HCT116 (cell line): ENCODE data around the gene IGSF21. TPM values are rescaled to one million over a fixed set of nuclear protein-coding genes. Genes with fewer than 3 reads are reported as not detected.

Experiments
- ATAC-seq: fragments of 200-7000 bp; cut with Tn5 transposase; 2 replicates; pipeline ENCODE4 v1.9.1; 2020; ENCODE audit warnings: mild to moderate bottlenecking, moderate library complexity
- BruUV-seq: library from RNA; stranded (reverse); fragments of 400-500 nt; replicated peaks from 2 replicates; lab custom pipeline; 2021; lab: Mats Ljungman, UMichigan
- CTCF ChIA-PET: fragments of 300-600 bp; sonication (Branson Sonifier 250); formaldehyde crosslinking; loops from one replicate; lab custom pipeline; 2021; ENCODE audit warnings: antibody characterized with exemption; lab: Charles Lee
- POLR2A ChIA-PET: fragments of 300-600, 350-600 bp; sonication (Branson Sonifier 250); formaldehyde crosslinking; loops from one replicate; lab custom pipeline; 2021; ENCODE audit warnings: antibody characterized with exemption; lab: Charles Lee
- RAD21 ChIA-PET, 2 experiments: fragments of 300-600 bp; sonication (Branson Sonifier 250); formaldehyde crosslinking; loops; one replicate each; lab custom pipeline; 2023; ENCODE audit warnings: low total read pairs in 2 of 2; ENCODE audit not compliant: uncharacterized antibody in 2 of 2, unreplicated experiment in 2 of 2, low non-redundant PET in 1 of 2; lab: Charles Lee
- DNase-seq: peaks from one replicate; pipeline ENCODE4 v3.0.0-alpha.2; 2010; ENCODE audit warnings: low read depth, low spot score
- H2AFZ ChIP-seq: fragments of 200-600 bp; shearing (Covaris generic), sonication (generic); 2 replicates; pipeline ENCODE4 v1.6.1; 2017; ENCODE audit warnings: low read depth, mixed run types, mixed read lengths, antibody characterized with exemption, low read length; ENCODE audit not compliant: poor library complexity, severe bottlenecking
- H3K27ac ChIP-seq: 2 replicates; pipeline ENCODE4 v1.5.1; 2012; ENCODE audit warnings: low read depth, low read length
- H3K27me3 ChIP-seq: fragments of 200-600 bp; sonication (generic); 2 replicates; pipeline ENCODE4 v1.6.1; 2016; ENCODE audit warnings: mixed run types, low read length, mixed read lengths; ENCODE audit not compliant: insufficient read depth
- H3K36me3 ChIP-seq, 2 experiments: fragments of 200-500 bp in 1 of 2; fragments of 200-600 bp in 1 of 2; sonication (Bioruptor generic) in 1 of 2; sonication (generic) in 1 of 2; 2 replicates each; pipeline versions ENCODE4 v1.5.1 to v1.6.1; 2014 to 2016; ENCODE audit warnings: low read length in 2 of 2, inconsistent platforms in 1 of 2, mixed read lengths in 1 of 2, mixed run types in 1 of 2; ENCODE audit not compliant: insufficient read depth in 2 of 2, control insufficient read depth in 1 of 2
- H3K4me1 ChIP-seq, 2 experiments: fragments of 200-600 bp in 1 of 2; sonication (generic) in 1 of 2; 2 replicates each; pipeline versions ENCODE4 v1.5.1 to v1.6.1; 2012 to 2017; ENCODE audit warnings: low read length in 2 of 2, inconsistent platforms in 1 of 2, mild to moderate bottlenecking in 1 of 2, mixed read lengths in 1 of 2, mixed run types in 1 of 2, moderate library complexity in 1 of 2; ENCODE audit not compliant: insufficient read depth in 2 of 2, control insufficient read depth in 1 of 2
- H3K4me2 ChIP-seq: fragments of 200-600 bp; sonication (generic); 2 replicates; pipeline ENCODE4 v1.6.1; 2017; ENCODE audit warnings: mixed run types, low read length, mixed read lengths
- H3K4me3 ChIP-seq, 2 experiments: fragments of 200-600 bp in 1 of 2; sonication (generic) in 1 of 2; replicated peaks in 1 of 2; 2 replicates each; pipeline ENCODE4 v1.5.1; 2011 to 2016; ENCODE audit warnings: low read length in 2 of 2, control low read depth in 1 of 2, low read depth in 1 of 2, mild to moderate bottlenecking in 1 of 2, mixed read lengths in 1 of 2, mixed run types in 1 of 2
- H3K79me2 ChIP-seq: fragments of 200-600 bp; sonication (generic); 2 replicates; pipeline ENCODE4 v1.6.1; 2017; ENCODE audit warnings: mild to moderate bottlenecking, mixed run types, low read length, moderate library complexity, mixed read lengths; ENCODE audit not compliant: insufficient read depth
- H3K9ac ChIP-seq: fragments of 200-600 bp; sonication (generic); 2 replicates; pipeline ENCODE4 v1.6.1; 2016; ENCODE audit warnings: low read length, mixed read lengths
- H3K9me2 ChIP-seq: fragments of 200-600 bp; sonication (generic), shearing (Covaris generic); 2 replicates; pipeline ENCODE4 v1.6.1; 2017; ENCODE audit warnings: mixed run types, mild to moderate bottlenecking, moderate library complexity; ENCODE audit not compliant: insufficient read depth
- H3K9me3 ChIP-seq, 2 experiments: fragments of 200-500 bp in 1 of 2; fragments of 200-600 bp in 1 of 2; sonication (Bioruptor generic) in 1 of 2; sonication (generic) in 1 of 2; 2 replicates each; pipeline ENCODE4 v1.6.1; 2014 to 2017; ENCODE audit warnings: low read length in 2 of 2, mixed read lengths in 2 of 2, inconsistent platforms in 1 of 2, low read depth in 1 of 2, mild to moderate bottlenecking in 1 of 2, mixed run types in 1 of 2, moderate library complexity in 1 of 2; ENCODE audit not compliant: control insufficient read depth in 1 of 2, insufficient read depth in 1 of 2
- H4K20me1 ChIP-seq: fragments of 200-600 bp; sonication (generic), shearing (Covaris generic); 2 replicates; pipeline ENCODE4 v1.6.1; 2017; ENCODE audit warnings: mixed run types, mild to moderate bottlenecking, moderate library complexity; ENCODE audit not compliant: insufficient read depth
- CBX3 ChIP-seq: IDR thresholded peaks from 2 replicates; pipeline ENCODE4 v1.6.1; 2012; ENCODE audit warnings: low read depth
- CTCF ChIP-seq, 3 experiments: fragments of 200-600 bp in 1 of 3; sonication (generic) in 1 of 3; IDR thresholded peaks in 2 of 3; conservative IDR thresholded peaks in 1 of 3; 2 replicates each; pipeline ENCODE4 v1.5.1; 2012 to 2017; ENCODE audit warnings: low read depth in 2 of 3, low read length in 2 of 3, antibody characterized with exemption in 1 of 3, borderline replicate concordance in 1 of 3, control low read depth in 1 of 3, mild to moderate bottlenecking in 1 of 3, mixed read lengths in 1 of 3, mixed run types in 1 of 3, moderate library complexity in 1 of 3; ENCODE audit not compliant: insufficient read depth in 1 of 3
- EGR1 ChIP-seq: IDR thresholded peaks from 2 replicates; pipeline ENCODE4 v1.6.1; 2012; ENCODE audit warnings: low read depth
- ELF1 ChIP-seq: IDR thresholded peaks from 2 replicates; pipeline ENCODE4 v1.6.1; 2012; ENCODE audit warnings: low read depth, borderline replicate concordance
- EZH2 ChIP-seq: fragments of 200-600 bp; sonication (generic); IDR thresholded peaks from 2 replicates; pipeline ENCODE4 v1.6.1; 2017; ENCODE audit warnings: antibody characterized with exemption, mixed run types
- EZH2phosphoT487 ChIP-seq: fragments of 200-600 bp; IDR thresholded peaks from 2 replicates; pipeline ENCODE4 v1.6.1; 2018; ENCODE audit warnings: antibody characterized with exemption, borderline replicate concordance
- FOSL1 ChIP-seq: IDR thresholded peaks from 2 replicates; pipeline ENCODE4 v1.6.1; 2012; ENCODE audit warnings: low read depth
- MAX ChIP-seq: IDR thresholded peaks from 2 replicates; pipeline ENCODE4 v1.6.1; 2012
- POLR2A ChIP-seq: IDR thresholded peaks from 2 replicates; pipeline ENCODE4 v1.7.0; 2011; ENCODE audit warnings: borderline replicate concordance; ENCODE audit not compliant: insufficient read depth, insufficient read length; ENCODE audit errors: extremely low read depth
- POLR2AphosphoS5 ChIP-seq: IDR thresholded peaks from 2 replicates; pipeline ENCODE4 v1.6.1; 2011; ENCODE audit warnings: mild to moderate bottlenecking, low read depth, low read length, moderate library complexity
- RAD21 ChIP-seq: IDR thresholded peaks from 2 replicates; pipeline ENCODE4 v1.6.1; 2012; ENCODE audit warnings: low read depth, mild to moderate bottlenecking
- SIN3A ChIP-seq: IDR thresholded peaks from 2 replicates; pipeline ENCODE4 v1.6.1; 2012; ENCODE audit warnings: low read depth
- SP1 ChIP-seq: IDR thresholded peaks from 2 replicates; pipeline ENCODE4 v1.6.1; 2012; ENCODE audit warnings: low read depth
- YY1 ChIP-seq: IDR thresholded peaks from 2 replicates; pipeline ENCODE4 v1.6.1; 2011; ENCODE audit warnings: low read length, low read depth, moderate library complexity, mild to moderate bottlenecking; ENCODE audit not compliant: insufficient replicate concordance; ENCODE audit errors: extremely low read depth
- ZFX ChIP-seq: fragments of 450-650 bp; IDR thresholded peaks from 2 replicates; pipeline ENCODE4 v1.6.1; 2017
- intact Hi-C: fragments of 100-400 bp; cut with micrococcal nuclease; formaldehyde crosslinking; loops from 2 replicates; pipeline ENCODE4 v1.10.0; 2022
- total RNA-seq: library from RNA; stranded (reverse); gene quantifications from one replicate; pipeline ENCODE4 v1.2.1, GENCODE V29; 2021; ENCODE audit not compliant: unreplicated experiment
- TF ChIP-seq, protein P1 (sequence below): IDR thresholded peaks from 2 replicates; pipeline ENCODE4 v1.6.1; 2012

Gene IGSF21
- total RNA-seq, 1 experiment from 2014 or later, result not detected

GRCh38 chr1:18262726-18263125 lies 155.1 kb downstream of the IGSF21 start:
- CTCF ChIA-PET, result no interaction called here
- no peak overlapping the region for H3K4me2 ChIP-seq
- POLR2A ChIA-PET, result no interaction called here
- no peaks in the 10 kb centered on the region for H3K36me3 ChIP-seq
- intact Hi-C loops, result no loop called here
- H3K9ac ChIP-seq, result no peak overlapping the region
- DNase-seq (no peak), ATAC-seq (no peak)
- BruUV-seq, result no TSS peak
- no peaks in the 10 kb centered on the region for H3K4me1 ChIP-seq
- no peaks in the 10 kb centered on the region for H4K20me1 ChIP-seq
- TF ChIP-seq EZH2phosphoT487 (no peak), MAX (no peak), CBX3 (no peak), SP1 (no peak), EZH2 (no peak), POLR2AphosphoS5 (no peak), ELF1 (no peak), CTCF (IDR thresholded peaks at IDR 0.05 in 2 of 3, conservative IDR thresholded peaks at IDR 0.05 in 1 of 3; ENCODE audit: borderline replicate concordance in 1 of 3, insufficient read depth in 1 of 3, low read depth in 2 of 3, low read length in 2 of 3) (no peak)
- no peak overlapping the region for H2AFZ ChIP-seq
- no peaks in the 10 kb centered on the region for H3K79me2 ChIP-seq
- no peaks in the 10 kb centered on the region for H3K9me3 ChIP-seq
- H3K9me2 ChIP-seq, result no peaks in the 10 kb centered on the region
- no peak overlapping the region for H3K4me3 ChIP-seq
- no peak overlapping the region for H3K27ac ChIP-seq
- RAD21 ChIA-PET, result no interaction called here
- peaks cover 77% of the 10 kb centered on the region for H3K27me3 ChIP-seq

DNA sequence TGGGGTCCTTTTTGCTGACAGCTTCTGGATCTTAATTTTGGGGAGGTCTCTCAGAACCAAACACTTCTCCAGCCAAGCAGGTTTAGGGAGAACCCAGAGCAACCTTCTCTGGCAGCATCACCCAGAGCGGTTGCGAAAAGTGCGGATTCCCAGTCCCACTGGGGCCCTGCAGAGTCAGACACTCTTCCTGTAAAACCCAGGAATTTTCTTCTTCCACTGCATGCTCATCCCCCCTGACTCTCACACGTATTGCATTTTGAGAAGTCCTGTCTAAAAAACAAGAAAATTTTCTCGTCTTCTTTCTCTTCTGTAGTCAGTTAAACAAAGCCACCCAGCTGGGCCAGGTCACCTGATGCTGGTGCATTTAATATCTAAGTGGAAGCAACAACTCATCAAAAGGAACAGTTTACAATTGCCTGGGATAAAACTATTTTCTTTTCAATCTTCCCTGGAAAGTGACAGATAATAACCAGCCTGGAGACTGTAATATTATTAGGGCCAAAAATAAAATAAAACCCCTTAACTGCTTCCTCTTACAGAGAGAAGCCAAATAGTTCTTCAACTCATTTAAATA lies 156.0 kb downstream of the IGSF21 start:
- ATAC-seq, result no peak
- no TSS peak for BruUV-seq
- H3K36me3 ChIP-seq, result no peaks in the 10 kb centered on the region
- TF ChIP-seq SP1, result no peak
- TF ChIP-seq MAX, result no peak
- TF ChIP-seq RAD21, result no peak
- TF ChIP-seq, protein P1, sequence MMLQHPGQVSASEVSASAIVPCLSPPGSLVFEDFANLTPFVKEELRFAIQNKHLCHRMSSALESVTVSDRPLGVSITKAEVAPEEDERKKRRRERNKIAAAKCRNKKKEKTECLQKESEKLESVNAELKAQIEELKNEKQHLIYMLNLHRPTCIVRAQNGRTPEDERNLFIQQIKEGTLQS, result no peak
- TF ChIP-seq FOSL1, result no peak
- no peak for TF ChIP-seq POLR2AphosphoS5
- TF ChIP-seq ZFX, result no peak
- no peak for TF ChIP-seq SIN3A
- TF ChIP-seq EZH2phosphoT487, result no peak
- no peak for TF ChIP-seq POLR2A
- no peak for TF ChIP-seq ELF1
- TF ChIP-seq EGR1, result no peak
- no peak for TF ChIP-seq YY1

More for the DNA sequence above, 156.0 kb downstream of the IGSF21 start:
- no peak for DNase-seq
- CTCF ChIA-PET, result no interaction called here
- Histone ChIP-seq H3K9ac (no peak overlapping the region), H2AFZ (no peak overlapping the region), H3K4me2 (no peak overlapping the region), H3K9me3 (no peaks in the 10 kb centered on the region), H3K9me2 (no peaks in the 10 kb centered on the region), H3K4me3 (no peak overlapping the region), H4K20me1 (no peaks in the 10 kb centered on the region), H3K4me1 (no peaks in the 10 kb centered on the region), H3K27me3 (peaks cover 74% of the 10 kb centered on the region), H3K79me2 (no peaks in the 10 kb centered on the region), H3K27ac (no peak overlapping the region)
- intact Hi-C loops, result no loop called here
- POLR2A ChIA-PET, result no interaction called here
- RAD21 ChIA-PET, result no interaction called here
